DND-41 (cell line): ENCODE measurements around the gene DOCK3.

Source experiments
- ATAC-seq: fragments of 200-7000 bp; cut with Tn5 transposase; 3 replicates; pipeline ENCODE4 v1.9.1; 2021; ENCODE audit warnings: low read depth; ENCODE audit not compliant: insufficient read depth
- DNase-seq: peaks from one replicate; pipeline ENCODE4 v3.0.0-alpha.2; 2020
- H2AFZ ChIP-seq: 2 replicates; pipeline ENCODE4 v1.6.0; 2012; ENCODE audit warnings: low read depth, low read length
- H3K27ac ChIP-seq: 2 replicates; pipeline ENCODE4 v1.5.1; 2012; ENCODE audit warnings: low read length, inconsistent platforms
- H3K27me3 ChIP-seq: fragments of 200-600 bp; sonication (generic); 2 replicates; pipeline ENCODE4 v1.6.0; 2012; ENCODE audit warnings: low read length, mild to moderate bottlenecking, inconsistent platforms; ENCODE audit not compliant: insufficient read depth, poor library complexity
- H3K36me3 ChIP-seq: 2 replicates; pipeline ENCODE4 v1.5.1; 2012; ENCODE audit warnings: low read length, inconsistent platforms; ENCODE audit not compliant: insufficient read depth
- H3K4me1 ChIP-seq: 2 replicates; pipeline ENCODE4 v1.5.1; 2012; ENCODE audit warnings: mild to moderate bottlenecking, low read length; ENCODE audit not compliant: insufficient read depth
- H3K4me2 ChIP-seq: 2 replicates; pipeline ENCODE4 v1.6.0; 2012; ENCODE audit warnings: mild to moderate bottlenecking, moderate library complexity, low read length, inconsistent platforms; ENCODE audit not compliant: insufficient read depth
- H3K4me3 ChIP-seq, 2 experiments: fragments of 200-600 bp in 1 of 2; shearing (Covaris generic) in 1 of 2; 2 replicates each; pipeline ENCODE4 v1.5.1; 2012 to 2016; ENCODE audit warnings: inconsistent platforms in 2 of 2, low read length in 2 of 2, mild to moderate bottlenecking in 2 of 2, low read depth in 1 of 2, moderate library complexity in 1 of 2
- H3K79me2 ChIP-seq: 2 replicates; pipeline ENCODE4 v1.6.0; 2012; ENCODE audit warnings: low read length, inconsistent platforms; ENCODE audit not compliant: insufficient read depth
- H3K9ac ChIP-seq: 2 replicates; pipeline ENCODE4 v1.6.0; 2012; ENCODE audit warnings: low read depth, mild to moderate bottlenecking, inconsistent platforms, low read length, moderate library complexity
- H3K9me3 ChIP-seq: 2 replicates; pipeline ENCODE4 v1.5.1; 2012; ENCODE audit warnings: low read length, moderate library complexity, mild to moderate bottlenecking, inconsistent platforms; ENCODE audit not compliant: insufficient read depth, severe bottlenecking
- H4K20me1 ChIP-seq: 2 replicates; pipeline ENCODE4 v1.6.0; 2012; ENCODE audit warnings: low read length; ENCODE audit not compliant: insufficient read depth
- EZH2 ChIP-seq: IDR thresholded peaks from 3 replicates; pipeline ENCODE4 v1.6.1; 2012; ENCODE audit warnings: borderline replicate concordance, low read depth, mild to moderate bottlenecking, moderate library complexity, low read length, inconsistent platforms; ENCODE audit not compliant: severe bottlenecking
- TF ChIP-seq, protein P1 (sequence below): IDR thresholded peaks from 2 replicates; pipeline ENCODE4 v1.5.1; 2012; ENCODE audit warnings: borderline replicate concordance, low read length, moderate library complexity, mild to moderate bottlenecking; ENCODE audit not compliant: poor library complexity, severe bottlenecking; ENCODE audit errors: extremely low read depth

Gene DOCK3

DNA sequence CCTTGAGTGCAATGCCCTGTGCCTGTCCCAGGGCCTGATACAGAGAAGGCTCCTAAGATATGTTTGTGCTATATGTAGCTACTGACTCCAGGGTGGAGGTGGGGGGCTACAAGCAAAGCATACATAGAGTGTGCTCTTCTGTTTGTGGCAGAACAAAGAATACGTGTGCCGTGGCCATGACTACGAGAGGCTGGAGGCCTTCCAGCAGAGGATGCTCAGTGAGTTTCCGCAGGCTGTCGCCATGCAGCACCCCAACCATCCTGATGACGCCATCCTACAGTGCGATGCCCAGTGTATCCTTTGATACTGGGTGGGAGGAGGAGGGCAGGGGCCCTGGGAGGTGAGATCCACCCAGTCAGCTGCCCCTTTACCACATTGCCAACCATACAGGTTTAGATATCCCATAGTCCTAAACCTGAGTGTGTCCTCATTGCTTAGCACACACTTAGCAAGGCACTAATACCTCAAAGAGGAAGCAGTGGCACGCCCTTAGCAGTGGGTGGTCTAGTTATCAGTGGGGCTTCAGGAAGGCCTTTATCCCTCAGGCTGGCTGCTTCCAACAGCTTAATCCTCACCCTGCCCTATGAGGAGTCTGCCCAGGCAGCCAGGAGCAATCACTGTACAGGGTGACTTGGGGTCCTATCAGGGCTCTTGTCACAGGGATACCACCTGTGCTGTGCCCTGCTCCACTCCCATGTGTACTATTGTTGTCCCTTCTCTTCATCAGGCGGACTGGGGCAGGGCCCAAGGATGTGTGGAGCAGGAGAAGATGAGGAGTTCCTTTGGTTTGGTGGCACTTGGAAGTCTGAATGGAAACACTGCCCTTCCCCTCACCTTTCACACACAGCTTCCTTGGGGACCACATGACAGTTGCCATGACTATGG, 680.2 kb downstream of the DOCK3 start:
- H3K79me2 ChIP-seq = no peaks in the 10 kb centered on the region
- H3K27me3 ChIP-seq = peaks cover 23% of the 10 kb centered on the region
- H3K36me3 ChIP-seq = no peaks in the 10 kb centered on the region
- no peaks in the 10 kb centered on the region for H4K20me1 ChIP-seq
- no peaks in the 10 kb centered on the region for H3K9me3 ChIP-seq
- H3K4me2 ChIP-seq = no peak overlapping the region
- no peak overlapping the region for H3K9ac ChIP-seq
- no peak overlapping the region for H3K4me3 ChIP-seq
- H3K4me1 ChIP-seq = no peaks in the 10 kb centered on the region
- ATAC-seq (no peak), DNase-seq (no peak)
- H2AFZ ChIP-seq = no peak overlapping the region
- TF ChIP-seq, protein P1, sequence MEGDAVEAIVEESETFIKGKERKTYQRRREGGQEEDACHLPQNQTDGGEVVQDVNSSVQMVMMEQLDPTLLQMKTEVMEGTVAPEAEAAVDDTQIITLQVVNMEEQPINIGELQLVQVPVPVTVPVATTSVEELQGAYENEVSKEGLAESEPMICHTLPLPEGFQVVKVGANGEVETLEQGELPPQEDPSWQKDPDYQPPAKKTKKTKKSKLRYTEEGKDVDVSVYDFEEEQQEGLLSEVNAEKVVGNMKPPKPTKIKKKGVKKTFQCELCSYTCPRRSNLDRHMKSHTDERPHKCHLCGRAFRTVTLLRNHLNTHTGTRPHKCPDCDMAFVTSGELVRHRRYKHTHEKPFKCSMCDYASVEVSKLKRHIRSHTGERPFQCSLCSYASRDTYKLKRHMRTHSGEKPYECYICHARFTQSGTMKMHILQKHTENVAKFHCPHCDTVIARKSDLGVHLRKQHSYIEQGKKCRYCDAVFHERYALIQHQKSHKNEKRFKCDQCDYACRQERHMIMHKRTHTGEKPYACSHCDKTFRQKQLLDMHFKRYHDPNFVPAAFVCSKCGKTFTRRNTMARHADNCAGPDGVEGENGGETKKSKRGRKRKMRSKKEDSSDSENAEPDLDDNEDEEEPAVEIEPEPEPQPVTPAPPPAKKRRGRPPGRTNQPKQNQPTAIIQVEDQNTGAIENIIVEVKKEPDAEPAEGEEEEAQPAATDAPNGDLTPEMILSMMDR = no peak
- TF ChIP-seq EZH2 = no peak
- no peak overlapping the region for H3K27ac ChIP-seq

DNA sequence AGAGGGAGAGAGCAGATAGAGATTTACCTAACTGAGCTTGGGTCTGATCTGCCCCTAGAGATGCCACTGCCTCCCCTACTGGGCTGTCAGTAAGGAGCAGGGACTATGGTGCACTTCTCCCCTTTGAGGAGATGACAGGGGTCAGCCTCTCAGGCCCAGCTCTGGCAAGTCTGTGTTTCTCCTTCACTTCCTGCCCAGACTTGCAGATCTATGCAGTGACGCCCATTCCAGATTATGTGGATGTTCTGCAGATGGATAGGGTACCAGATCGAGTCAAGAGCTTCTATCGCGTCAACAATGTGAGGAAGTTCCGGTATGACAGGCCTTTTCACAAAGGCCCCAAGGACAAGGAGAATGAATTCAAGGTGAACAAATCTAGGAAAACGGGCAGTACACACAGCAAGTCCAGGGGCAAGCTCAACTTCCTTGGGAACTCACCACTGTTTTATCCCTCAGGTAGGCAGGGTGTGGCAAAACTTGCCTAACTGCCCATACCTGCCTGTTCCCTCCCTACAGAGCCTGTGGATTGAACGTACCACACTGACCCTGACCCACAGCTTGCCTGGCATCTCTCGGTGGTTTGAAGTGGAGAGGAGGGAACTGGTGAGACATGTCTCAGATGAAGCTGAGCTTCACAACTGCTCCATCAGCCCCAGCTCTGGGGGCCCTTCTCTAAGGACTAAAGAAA, 681.3 kb downstream of the DOCK3 start:
- H3K4me1 ChIP-seq = no peaks in the 10 kb centered on the region
- H3K4me3 ChIP-seq = no peak overlapping the region
- H3K27ac ChIP-seq = no peak overlapping the region
- TF ChIP-seq, protein P1 = no peak
- no peak for TF ChIP-seq EZH2
- H3K4me2 ChIP-seq = no peak overlapping the region
- no peak for ATAC-seq
- no peak overlapping the region for H2AFZ ChIP-seq
- H3K9me3 ChIP-seq = no peaks in the 10 kb centered on the region
- H4K20me1 ChIP-seq = no peaks in the 10 kb centered on the region
- H3K79me2 ChIP-seq = no peaks in the 10 kb centered on the region
- no peak for DNase-seq
- no peak overlapping the region for H3K9ac ChIP-seq
- H3K36me3 ChIP-seq = no peaks in the 10 kb centered on the region
- peaks cover 19% of the 10 kb centered on the region for H3K27me3 ChIP-seq

DNA sequence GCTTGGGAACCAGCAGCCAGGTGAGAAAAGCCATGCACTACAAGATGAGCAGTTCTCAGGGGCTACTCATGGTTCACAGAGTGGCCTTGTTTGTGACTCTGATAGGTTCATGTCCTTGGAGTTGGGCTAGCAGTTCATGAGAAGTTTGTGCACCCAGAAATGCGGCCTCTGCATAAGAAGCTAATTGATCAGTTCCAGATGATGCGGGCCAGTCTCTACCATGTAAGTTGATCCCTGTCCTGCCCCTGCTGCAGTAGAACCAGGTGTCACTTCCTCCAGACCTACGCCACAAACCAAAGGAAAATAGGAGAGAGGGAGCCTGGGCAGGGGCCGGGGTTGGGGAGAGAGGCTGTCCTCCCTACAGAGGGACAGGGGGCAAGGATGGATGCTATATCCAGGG, 683.1 kb downstream of the DOCK3 start:
- no peak overlapping the region for H3K27ac ChIP-seq
- no peaks in the 10 kb centered on the region for H3K79me2 ChIP-seq
- H3K4me3 ChIP-seq = no peak overlapping the region

More for the DNA sequence above, 683.1 kb downstream of the DOCK3 start:
- Histone ChIP-seq H3K36me3 (no peaks in the 10 kb centered on the region), H3K27me3 (peaks cover 19% of the 10 kb centered on the region), H4K20me1 (no peaks in the 10 kb centered on the region), H3K9me3 (no peaks in the 10 kb centered on the region), H3K4me2 (no peak overlapping the region), H2AFZ (no peak overlapping the region), H3K9ac (no peak overlapping the region), H3K4me1 (no peaks in the 10 kb centered on the region)
- no peak for DNase-seq
- TF ChIP-seq, protein P1 = no peak
- no peak for TF ChIP-seq EZH2
- ATAC-seq = no peak
